ENCODE measurements around the gene ZNF24. TPM values are rescaled to one million over a fixed set of nuclear protein-coding genes. Genes with fewer than 3 reads are reported as not detected.

ZNF24 gene
- total RNA-seq, 2 donors from 2014 or later, result 74.7 to 92.1 TPM

DNA sequence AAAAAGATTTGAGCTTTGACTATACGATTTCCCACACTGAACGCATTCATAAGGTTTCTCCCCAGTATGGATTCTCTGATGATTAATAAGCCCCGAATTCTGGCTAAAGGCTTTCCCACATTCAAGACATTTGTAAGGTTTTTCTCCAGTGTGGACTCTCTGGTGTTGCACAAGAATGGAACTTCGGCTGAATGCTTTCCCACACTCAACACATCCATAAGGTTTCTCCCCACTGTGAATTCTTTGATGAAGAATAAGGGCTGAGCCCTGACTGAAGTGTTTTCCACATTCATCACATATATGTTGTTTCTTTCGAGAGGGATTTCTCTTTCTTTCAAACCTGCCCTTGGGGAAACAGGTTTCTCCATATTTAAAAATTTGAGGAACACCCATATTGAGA is 6.9 kb downstream of the ZNF24 start:
- 95 to 96% methylated on average over 4 to 5 of the region's 5 CpGs for WGBS, 2 experiments (ENCODE audit: insufficient coverage in 1 of 2, insufficient read length in 1 of 2)
- Mint-ChIP-seq H3K36me3 (ENCODE audit: low read depth) (peaks cover 80% of the 10 kb centered on the region), H3K27ac (no peak overlapping the region), H3K27me3 (ENCODE audit: insufficient read depth) (no peaks in the 10 kb centered on the region), H3K9me3 (no peaks in the 10 kb centered on the region), H3K4me1 (peaks cover 15% of the 10 kb centered on the region), H3K4me3 (no peak overlapping the region)
- Histone ChIP-seq H3K36me3 (ENCODE audit: control insufficient read depth, insufficient read depth, low read length) (peaks cover 97% of the 10 kb centered on the region), H3K9me3 (ENCODE audit: control insufficient read depth, low read length) (no peaks in the 10 kb centered on the region), H3K27me3 (ENCODE audit: control insufficient read depth, insufficient read depth, low read length, poor library complexity, severe bottlenecking) (no peaks in the 10 kb centered on the region), H3K9ac (ENCODE audit: extremely low read depth, low read length, poor library complexity, severe bottlenecking) (no peak overlapping the region), H3K4me3 (ENCODE audit: low read length) (no peak overlapping the region), H3K4me1 (ENCODE audit: control insufficient read depth, insufficient read depth, low read length) (no peaks in the 10 kb centered on the region), H3K27ac (ENCODE audit: low read depth, low read length) (no peak overlapping the region)
- DNase-seq, result no peak
- TF ChIP-seq, protein P1, sequence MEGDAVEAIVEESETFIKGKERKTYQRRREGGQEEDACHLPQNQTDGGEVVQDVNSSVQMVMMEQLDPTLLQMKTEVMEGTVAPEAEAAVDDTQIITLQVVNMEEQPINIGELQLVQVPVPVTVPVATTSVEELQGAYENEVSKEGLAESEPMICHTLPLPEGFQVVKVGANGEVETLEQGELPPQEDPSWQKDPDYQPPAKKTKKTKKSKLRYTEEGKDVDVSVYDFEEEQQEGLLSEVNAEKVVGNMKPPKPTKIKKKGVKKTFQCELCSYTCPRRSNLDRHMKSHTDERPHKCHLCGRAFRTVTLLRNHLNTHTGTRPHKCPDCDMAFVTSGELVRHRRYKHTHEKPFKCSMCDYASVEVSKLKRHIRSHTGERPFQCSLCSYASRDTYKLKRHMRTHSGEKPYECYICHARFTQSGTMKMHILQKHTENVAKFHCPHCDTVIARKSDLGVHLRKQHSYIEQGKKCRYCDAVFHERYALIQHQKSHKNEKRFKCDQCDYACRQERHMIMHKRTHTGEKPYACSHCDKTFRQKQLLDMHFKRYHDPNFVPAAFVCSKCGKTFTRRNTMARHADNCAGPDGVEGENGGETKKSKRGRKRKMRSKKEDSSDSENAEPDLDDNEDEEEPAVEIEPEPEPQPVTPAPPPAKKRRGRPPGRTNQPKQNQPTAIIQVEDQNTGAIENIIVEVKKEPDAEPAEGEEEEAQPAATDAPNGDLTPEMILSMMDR (conservative IDR thresholded peaks at IDR 0.05), result no peak

DNA sequence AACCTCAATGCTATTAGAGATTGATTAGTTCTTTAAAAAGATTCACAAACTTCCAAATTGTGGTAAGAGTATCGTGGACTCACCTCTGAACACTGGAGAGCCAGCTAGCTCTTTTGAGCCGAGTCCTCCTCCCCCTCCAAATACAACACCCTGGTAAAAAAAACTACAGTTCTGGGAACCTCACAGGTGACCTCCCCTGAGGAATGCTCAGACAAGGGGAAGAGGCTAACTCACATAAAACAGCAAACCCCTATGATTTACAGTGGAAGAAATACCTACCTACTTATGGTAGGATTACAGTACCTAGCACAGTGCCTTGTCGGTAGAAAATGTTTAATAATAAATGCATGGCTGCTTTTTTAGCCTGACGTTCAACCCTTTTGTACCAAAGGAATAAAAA is 8.4 kb downstream of the ZNF24 start:
- TF ChIP-seq, protein P1 (conservative IDR thresholded peaks at IDR 0.05), result no peak
- Histone ChIP-seq H3K36me3 (ENCODE audit: control insufficient read depth, insufficient read depth, low read length) (peaks cover 93% of the 10 kb centered on the region), H3K4me1 (ENCODE audit: control insufficient read depth, insufficient read depth, low read length) (no peaks in the 10 kb centered on the region), H3K4me3 (ENCODE audit: low read length) (no peak overlapping the region), H3K9me3 (ENCODE audit: control insufficient read depth, low read length) (no peaks in the 10 kb centered on the region), H3K27ac (ENCODE audit: low read depth, low read length) (no peak overlapping the region), H3K9ac (ENCODE audit: extremely low read depth, low read length, poor library complexity, severe bottlenecking) (no peak overlapping the region), H3K27me3 (ENCODE audit: control insufficient read depth, insufficient read depth, low read length, poor library complexity, severe bottlenecking) (no peaks in the 10 kb centered on the region)
- no peaks in the 10 kb centered on the region for H3K9me3 Mint-ChIP-seq
- H3K4me1 Mint-ChIP-seq, result peaks cover 15% of the 10 kb centered on the region
- H3K27me3 Mint-ChIP-seq (ENCODE audit: insufficient read depth), result no peaks in the 10 kb centered on the region
- no peak for DNase-seq
- WGBS, 2 experiments (ENCODE audit: insufficient coverage in 1 of 2, insufficient read length in 1 of 2), result 100% methylated on average over 1 to 4 of the region's 4 CpGs
- H3K27ac Mint-ChIP-seq, result no peak overlapping the region
- no peak overlapping the region for H3K4me3 Mint-ChIP-seq
- peaks cover 80% of the 10 kb centered on the region for H3K36me3 Mint-ChIP-seq (ENCODE audit: low read depth)

DNA sequence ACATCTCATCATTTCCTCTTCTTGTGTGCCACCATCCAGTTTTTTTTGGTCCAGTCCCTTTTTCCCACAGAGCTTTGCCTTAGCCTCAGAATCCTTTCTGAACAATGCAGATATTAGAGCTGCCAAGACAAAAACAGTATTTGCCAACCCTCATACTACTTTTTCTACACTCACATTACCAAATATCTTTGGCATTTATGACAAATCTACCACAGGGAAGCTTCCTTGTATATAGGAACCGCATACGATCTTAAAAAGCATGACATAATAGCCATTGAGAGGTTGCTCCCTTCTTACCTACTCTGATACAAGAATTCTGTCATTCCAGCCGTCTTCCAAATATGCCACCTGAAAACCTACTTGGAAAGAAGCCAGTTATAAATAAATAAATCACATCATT is 9.4 kb downstream of the ZNF24 start:
- no peak overlapping the region for H3K4me3 ChIP-seq (ENCODE audit: low read length)
- H3K9me3 ChIP-seq (ENCODE audit: control insufficient read depth, low read length), result no peaks in the 10 kb centered on the region
- DNase-seq, result no peak
- Mint-ChIP-seq H3K4me3 (no peak overlapping the region), H3K27me3 (ENCODE audit: insufficient read depth) (no peaks in the 10 kb centered on the region), H3K36me3 (ENCODE audit: low read depth) (peaks cover 73% of the 10 kb centered on the region), H3K4me1 (peaks cover 14% of the 10 kb centered on the region), H3K9me3 (no peaks in the 10 kb centered on the region), H3K27ac (no peak overlapping the region)
- H3K36me3 ChIP-seq (ENCODE audit: control insufficient read depth, insufficient read depth, low read length), result peaks cover 83% of the 10 kb centered on the region
- H3K4me1 ChIP-seq (ENCODE audit: control insufficient read depth, insufficient read depth, low read length), result no peaks in the 10 kb centered on the region
- H3K9ac ChIP-seq (ENCODE audit: extremely low read depth, low read length, poor library complexity, severe bottlenecking), result no peak overlapping the region
- H3K27ac ChIP-seq (ENCODE audit: low read depth, low read length), result no peak overlapping the region
- H3K27me3 ChIP-seq (ENCODE audit: control insufficient read depth, insufficient read depth, low read length, poor library complexity, severe bottlenecking), result no peaks in the 10 kb centered on the region
- 93 to 99% methylated on average over 2 to 3 of the region's 3 CpGs for WGBS, 2 experiments (ENCODE audit: insufficient coverage in 1 of 2, insufficient read length in 1 of 2)
- TF ChIP-seq, protein P1 (conservative IDR thresholded peaks at IDR 0.05), result no peak
